Activated CD8-positive, alpha-beta memory T cell treated with anti-CD3 and anti-CD28 coated beads, Interleukin-2, amount 10 ng/mL, durations not matched to agents 7 days and 5 days (primary cell): ENCODE data around the gene TMPRSS12. TPM values are rescaled to one million over a fixed set of nuclear protein-coding genes. Genes with fewer than 3 reads are reported as not detected.
"Not testable (repeated sequence)": the region's sequence is repeated elsewhere in the genome, so short reads cannot be mapped to it uniquely, and the experiment has no call there.

Experiments
- ATAC-seq: fragments of 150-1000 bp; cut with Tn5 transposase; one replicate; pipeline ENCODE4 v1.10.0; 2021; ENCODE audit warnings: moderate library complexity
- CTCF ChIA-PET: fragments of 350-600 bp; sonication (Branson Sonifier 250); formaldehyde crosslinking; loops from one replicate; lab custom pipeline; 2021; ENCODE audit warnings: antibody characterized with exemption; lab: Charles Lee
- DNase-seq: peaks from one replicate; pipeline ENCODE4 v3.0.0-alpha.2; 2020
- H3K27ac Mint-ChIP-seq: one replicate; pipeline ENCODE4 v1.8.0; 2021; ENCODE audit warnings: mild to moderate bottlenecking, mixed read lengths
- H3K27me3 Mint-ChIP-seq: one replicate; pipeline ENCODE4 v1.8.0; 2021; ENCODE audit warnings: mixed read lengths
- H3K36me3 Mint-ChIP-seq: one replicate; pipeline ENCODE4 v1.8.0; 2021; ENCODE audit warnings: mild to moderate bottlenecking, mixed read lengths
- H3K4me1 Mint-ChIP-seq: one replicate; pipeline ENCODE4 v1.8.0; 2021; ENCODE audit warnings: mixed read lengths
- H3K4me3 Mint-ChIP-seq: one replicate; pipeline ENCODE4 v1.8.0; 2021; ENCODE audit warnings: mild to moderate bottlenecking, moderate library complexity, mixed read lengths
- H3K9me3 Mint-ChIP-seq: one replicate; pipeline ENCODE4 v1.8.0; 2022; ENCODE audit warnings: low read depth, mixed read lengths
- total RNA-seq, 2 experiments: library from RNA; stranded (reverse); gene quantifications; one replicate each; pipeline ENCODE4 v1.2.3, GENCODE V29; 2021

TMPRSS12 gene
- total RNA-seq, 2 experiments from 2014 or later: not detected

GRCh38 chr12:50828886-50829285 is 13.8 kb upstream of the TMPRSS12 start:
- Mint-ChIP-seq H3K9me3 (peaks cover 11% of the 10 kb centered on the region), H3K4me3 (no peak overlapping the region), H3K27ac (no peak overlapping the region), H3K36me3 (peaks cover 5% of the 10 kb centered on the region), H3K27me3 (no peaks in the 10 kb centered on the region), H3K4me1 (peaks cover 4% of the 10 kb centered on the region)
- DNase-seq: no peak
- CTCF ChIA-PET: interaction anchor here (0.7 kb wide), 1 partner anchor 158 kb away, joined by 4 read pairs; no protein-coding TSS in a partner anchor
- no peak for ATAC-seq

GRCh38 chr12:50833801-50834200 is 8.9 kb upstream of the TMPRSS12 start:
- H3K36me3 Mint-ChIP-seq, CTCF ChIA-PET: not testable (repeated sequence)

GRCh38 chr12:50839042-50839441 is 3.7 kb upstream of the TMPRSS12 start:
- Mint-ChIP-seq H3K27ac (no peak overlapping the region), H3K36me3 (peaks cover 3% of the 10 kb centered on the region), H3K9me3 (peaks cover 4% of the 10 kb centered on the region), H3K27me3 (peaks cover 13% of the 10 kb centered on the region), H3K4me3 (no peak overlapping the region), H3K4me1 (no peaks in the 10 kb centered on the region)
- DNase-seq (no peak), ATAC-seq (no peak)
- CTCF ChIA-PET: no interaction called here

More at GRCh38 chr12:50833801-50834200, 8.9 kb upstream of the TMPRSS12 start:
- H3K4me1 Mint-ChIP-seq, H3K4me3 Mint-ChIP-seq, DNase-seq, ATAC-seq, H3K27me3 Mint-ChIP-seq, H3K27ac Mint-ChIP-seq: not testable (repeated sequence)
- peaks cover 11% of the 10 kb centered on the region for H3K9me3 Mint-ChIP-seq

- Mint-ChIP-seq H3K4me3 (no peak overlapping the region), H3K27ac (no peak overlapping the region), H3K9me3 (peaks cover 4% of the 10 kb centered on the region), H3K27me3 (peaks cover 13% of the 10 kb centered on the region), H3K36me3 (peaks cover 2% of the 10 kb centered on the region), H3K4me1 (no peaks in the 10 kb centered on the region)
- CTCF ChIA-PET: no interaction called here
- ATAC-seq (no peak), DNase-seq (no peak)
These were observed 1.8 kb upstream of the TMPRSS12 start for GRCh38 chr12:50840809-50841487.

GRCh38 chr12:50841716-50842531 is 802 bp upstream of the TMPRSS12 start:
- ATAC-seq: no peak
- no peak overlapping the region for H3K27ac Mint-ChIP-seq
- DNase-seq: no peak
- H3K9me3 Mint-ChIP-seq: peaks cover 4% of the 10 kb centered on the region
- H3K4me3 Mint-ChIP-seq: no peak overlapping the region
- CTCF ChIA-PET: no interaction called here
- H3K4me1 Mint-ChIP-seq: no peaks in the 10 kb centered on the region
- peaks cover 13% of the 10 kb centered on the region for H3K27me3 Mint-ChIP-seq
- peaks cover 2% of the 10 kb centered on the region for H3K36me3 Mint-ChIP-seq

DNA sequence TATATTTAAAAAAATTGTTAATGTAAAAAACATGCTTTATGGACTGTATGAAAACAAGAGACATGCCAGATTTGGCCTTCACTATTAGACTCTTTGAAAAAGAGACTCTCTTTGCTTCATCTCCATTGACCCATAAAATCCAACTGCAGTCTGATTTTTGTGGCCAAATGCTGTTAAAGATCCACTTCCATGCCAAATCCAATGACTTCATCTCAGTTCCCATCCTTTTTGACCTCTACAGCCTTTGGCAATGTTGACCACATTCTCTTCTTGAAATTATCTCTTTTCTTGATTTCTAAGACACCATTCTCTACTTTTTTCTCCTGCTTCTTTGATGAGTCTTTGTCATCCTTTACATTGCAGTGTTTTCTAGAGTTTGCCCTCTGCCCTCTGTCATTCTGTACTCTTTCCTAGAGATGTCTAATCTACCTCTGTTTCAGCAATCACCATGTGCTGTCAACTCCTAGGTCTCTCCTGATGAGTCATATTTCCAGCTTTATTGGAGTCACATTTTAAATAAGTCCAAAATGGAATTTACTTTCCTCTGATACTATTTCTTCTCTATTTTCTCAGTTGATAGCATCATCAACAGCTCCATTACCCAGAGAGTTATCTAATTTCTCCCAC is 2.4 kb downstream of the TMPRSS12 start:
- H3K27me3 Mint-ChIP-seq: peaks cover 15% of the 10 kb centered on the region
- no peaks in the 10 kb centered on the region for H3K4me1 Mint-ChIP-seq
- CTCF ChIA-PET: interaction anchor here (0.6 to 0.9 kb wide), 2 partner anchors 19 to 41 kb away, joined by 3 to 5 read pairs; no protein-coding TSS in a partner anchor
- no peak overlapping the region for H3K4me3 Mint-ChIP-seq
- no peak overlapping the region for H3K27ac Mint-ChIP-seq
- DNase-seq (no peak), ATAC-seq (no peak)
- peaks cover 4% of the 10 kb centered on the region for H3K9me3 Mint-ChIP-seq
- peaks cover 2% of the 10 kb centered on the region for H3K36me3 Mint-ChIP-seq

DNA sequence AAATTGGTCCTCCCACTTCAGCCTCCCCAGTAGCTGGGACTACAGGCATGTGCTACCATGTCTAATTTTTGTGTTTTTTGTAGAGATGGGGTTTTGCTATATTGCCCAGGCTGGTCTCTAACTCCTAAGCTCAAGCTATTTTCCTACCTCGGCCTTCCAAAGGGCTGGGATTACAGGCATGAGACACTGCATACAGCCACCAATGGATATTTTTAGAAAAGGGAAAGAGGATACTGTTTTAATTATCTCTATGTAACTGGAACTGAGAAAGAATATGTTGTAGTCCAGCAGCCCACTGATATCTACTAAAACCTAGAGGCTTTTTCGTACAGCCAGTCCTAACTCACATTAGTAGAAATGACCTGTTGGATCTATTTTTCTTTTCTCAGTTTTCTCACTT is 6.2 kb downstream of the TMPRSS12 start:
- CTCF ChIA-PET: no interaction called here
- Mint-ChIP-seq H3K36me3 (no peaks in the 10 kb centered on the region), H3K4me1 (no peaks in the 10 kb centered on the region), H3K9me3 (no peaks in the 10 kb centered on the region), H3K27me3 (peaks cover 37% of the 10 kb centered on the region), H3K4me3 (no peak overlapping the region), H3K27ac (no peak overlapping the region)
- DNase-seq (no peak), ATAC-seq (no peak)

DNA sequence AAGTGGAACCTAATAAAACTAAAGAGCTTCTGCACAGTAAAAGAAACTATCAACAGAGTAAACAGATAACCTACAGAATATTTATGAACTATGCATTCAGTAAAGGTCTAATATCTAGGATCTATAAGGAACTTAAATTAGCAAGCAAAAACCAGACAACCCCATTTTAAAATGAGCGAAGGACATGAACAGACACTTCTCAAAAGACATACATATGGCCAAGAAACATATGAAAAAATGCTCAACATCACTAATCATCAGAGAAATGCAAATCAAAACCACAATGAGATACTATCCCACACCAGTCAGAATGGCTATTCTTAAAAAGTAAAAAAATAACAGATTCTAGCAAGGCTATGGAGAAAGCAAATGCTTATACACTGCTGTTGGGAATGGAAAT is 12.5 kb downstream of the TMPRSS12 start:
- H3K4me1 Mint-ChIP-seq, H3K4me3 Mint-ChIP-seq, CTCF ChIA-PET, H3K9me3 Mint-ChIP-seq, H3K27ac Mint-ChIP-seq, DNase-seq, ATAC-seq, H3K36me3 Mint-ChIP-seq: not testable (repeated sequence)
- H3K27me3 Mint-ChIP-seq: peaks cover 32% of the 10 kb centered on the region

DNA sequence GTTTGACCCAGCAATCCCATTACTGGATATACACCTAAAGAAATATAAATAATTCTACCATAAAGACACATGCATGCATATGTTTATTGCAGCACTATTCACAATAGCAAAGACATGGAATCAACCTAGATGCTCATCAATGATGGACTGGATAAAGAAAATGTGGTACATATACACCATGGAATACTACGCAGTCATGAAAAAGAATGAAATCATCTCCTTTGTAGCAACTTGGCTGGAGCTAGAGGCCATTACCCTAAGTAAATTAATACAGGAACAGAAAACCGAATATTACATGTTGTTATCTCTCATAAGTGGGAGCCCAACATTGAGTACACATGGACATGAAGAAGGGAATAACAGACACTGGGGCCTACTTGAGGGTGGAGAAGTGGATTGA is 13.0 kb downstream of the TMPRSS12 start:
- DNase-seq, H3K4me3 Mint-ChIP-seq, H3K27ac Mint-ChIP-seq, ATAC-seq, CTCF ChIA-PET, H3K4me1 Mint-ChIP-seq, H3K9me3 Mint-ChIP-seq, H3K36me3 Mint-ChIP-seq: not testable (repeated sequence)
- H3K27me3 Mint-ChIP-seq: peaks cover 29% of the 10 kb centered on the region

DNA sequence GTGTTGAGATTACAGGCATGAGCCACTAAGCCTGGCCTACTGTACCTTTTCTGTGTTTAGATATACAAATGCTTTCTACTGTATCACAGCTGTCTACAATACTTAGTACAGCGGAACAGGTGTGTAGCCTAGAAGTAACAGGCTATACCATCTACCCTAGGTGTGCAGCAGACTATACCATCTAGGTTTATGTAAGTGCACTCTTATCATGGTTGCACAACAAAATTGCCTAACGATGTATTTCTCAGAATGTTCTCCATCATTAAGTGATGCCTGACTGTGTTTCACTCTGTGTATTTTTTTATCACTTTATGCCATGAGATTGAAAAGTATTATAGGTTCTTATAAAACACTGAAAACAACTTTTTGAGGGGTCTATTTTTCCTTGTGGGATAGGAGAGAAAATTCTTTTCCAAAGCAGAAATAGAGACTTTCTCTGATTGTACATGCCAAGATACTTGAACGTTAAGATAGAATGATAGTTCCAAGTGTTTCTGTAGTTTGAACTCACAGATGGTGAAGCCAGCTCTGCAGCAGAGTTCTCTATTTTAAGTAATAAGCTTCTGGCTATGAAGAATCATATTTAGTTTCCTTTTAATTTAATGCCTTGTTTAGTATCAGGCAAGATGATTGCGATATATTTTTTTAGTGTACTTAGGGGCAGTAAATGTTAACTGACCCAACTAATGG is 17.0 kb downstream of the TMPRSS12 start:
- CTCF ChIA-PET: no interaction called here
- no peak overlapping the region for H3K4me3 Mint-ChIP-seq
- H3K4me1 Mint-ChIP-seq: peaks cover 1% of the 10 kb centered on the region
- no peaks in the 10 kb centered on the region for H3K36me3 Mint-ChIP-seq
- peaks cover 5% of the 10 kb centered on the region for H3K9me3 Mint-ChIP-seq
- H3K27me3 Mint-ChIP-seq: no peaks in the 10 kb centered on the region
- no peak overlapping the region for H3K27ac Mint-ChIP-seq
- DNase-seq: no peak
- ATAC-seq: no peak

GRCh38 chr12:50862316-50862715 is 19.6 kb downstream of the TMPRSS12 start:
- no peak for DNase-seq
- Mint-ChIP-seq H3K4me1 (peaks cover 1% of the 10 kb centered on the region), H3K4me3 (no peak overlapping the region), H3K36me3 (peaks cover 3% of the 10 kb centered on the region), H3K27ac (no peak overlapping the region), H3K9me3 (peaks cover 14% of the 10 kb centered on the region), H3K27me3 (no peaks in the 10 kb centered on the region)
- no peak for ATAC-seq
- CTCF ChIA-PET: interaction anchor here (1.0 to 1.4 kb wide), 2 partner anchors 97 to 182 kb away, joined by 3 read pairs; no protein-coding TSS in a partner anchor

- DNase-seq (no peak), ATAC-seq (no peak)
- Mint-ChIP-seq H3K9me3 (peaks cover 17% of the 10 kb centered on the region), H3K4me1 (peaks cover 3% of the 10 kb centered on the region), H3K4me3 (no peak overlapping the region), H3K27me3 (peaks cover 3% of the 10 kb centered on the region), H3K27ac (no peak overlapping the region), H3K36me3 (peaks cover 10% of the 10 kb centered on the region)
- CTCF ChIA-PET: no interaction called here
These were observed 22.5 kb downstream of the TMPRSS12 start for GRCh38 chr12:50865266-50865665.

GRCh38 chr12:50868881-50869280 is 26.2 kb downstream of the TMPRSS12 start:
- H3K4me3 Mint-ChIP-seq, ATAC-seq, H3K4me1 Mint-ChIP-seq, H3K27me3 Mint-ChIP-seq, DNase-seq, H3K27ac Mint-ChIP-seq, CTCF ChIA-PET: not testable (repeated sequence)
- peaks cover 10% of the 10 kb centered on the region for H3K36me3 Mint-ChIP-seq
- H3K9me3 Mint-ChIP-seq: peaks cover 17% of the 10 kb centered on the region
